Activated T-cell treated with anti-CD3 and anti-CD28 coated beads, Interleukin-2, amount 50 U/mL, for 72 hours (primary cell): ENCODE data around the gene MYCL. TPM values are rescaled to one million over a fixed set of nuclear protein-coding genes. Genes with fewer than 3 reads are reported as not detected.

ENCODE experiments used
- ATAC-seq, 2 donors: fragments of 150-1000 bp; cut with Tn5 transposase; replicated peaks in 1 of 2; 2 replicates each; pipeline ENCODE4 v1.10.0; 2021; ENCODE audit warnings: moderate library complexity in 2 of 2, mild to moderate bottlenecking in 1 of 2
- DNase-seq, 2 donors: peaks; one replicate each; pipeline ENCODE4 v3.0.0; 2021 to 2022; ENCODE audit warnings: mixed read lengths in 1 of 2
- H3K27ac Mint-ChIP-seq: one replicate; pipeline ENCODE4 v1.8.0; 2022; ENCODE audit warnings: mild to moderate bottlenecking, moderate library complexity, mixed read lengths
- H3K27me3 Mint-ChIP-seq: one replicate; pipeline ENCODE4 v1.8.0; 2022; ENCODE audit warnings: low read depth, mixed read lengths
- H3K36me3 Mint-ChIP-seq, 2 donors: one replicate each; pipeline ENCODE4 v1.8.0; 2022; ENCODE audit warnings: mixed read lengths in 2 of 2, mild to moderate bottlenecking in 1 of 2; ENCODE audit not compliant: insufficient read depth in 2 of 2
- H3K4me1 Mint-ChIP-seq: one replicate; pipeline ENCODE4 v1.8.0; 2022; ENCODE audit warnings: low read depth, mixed read lengths
- H3K4me3 Mint-ChIP-seq, 2 donors: one replicate each; pipeline ENCODE4 v1.8.0; 2022; ENCODE audit warnings: mild to moderate bottlenecking in 2 of 2, mixed read lengths in 2 of 2, moderate library complexity in 2 of 2
- H3K9me3 Mint-ChIP-seq, 2 donors: one replicate each; pipeline ENCODE4 v1.8.0; 2022; ENCODE audit warnings: mixed read lengths in 2 of 2
- total RNA-seq, 2 donors: library from RNA; stranded (reverse); gene quantifications; one replicate each; pipeline ENCODE4 v1.2.3, GENCODE V29; 2022

MYCL gene, protein sequence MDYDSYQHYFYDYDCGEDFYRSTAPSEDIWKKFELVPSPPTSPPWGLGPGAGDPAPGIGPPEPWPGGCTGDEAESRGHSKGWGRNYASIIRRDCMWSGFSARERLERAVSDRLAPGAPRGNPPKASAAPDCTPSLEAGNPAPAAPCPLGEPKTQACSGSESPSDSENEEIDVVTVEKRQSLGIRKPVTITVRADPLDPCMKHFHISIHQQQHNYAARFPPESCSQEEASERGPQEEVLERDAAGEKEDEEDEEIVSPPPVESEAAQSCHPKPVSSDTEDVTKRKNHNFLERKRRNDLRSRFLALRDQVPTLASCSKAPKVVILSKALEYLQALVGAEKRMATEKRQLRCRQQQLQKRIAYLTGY
- under 1 TPM; 0.30 to 0.70 TPM for total RNA-seq

DNA sequence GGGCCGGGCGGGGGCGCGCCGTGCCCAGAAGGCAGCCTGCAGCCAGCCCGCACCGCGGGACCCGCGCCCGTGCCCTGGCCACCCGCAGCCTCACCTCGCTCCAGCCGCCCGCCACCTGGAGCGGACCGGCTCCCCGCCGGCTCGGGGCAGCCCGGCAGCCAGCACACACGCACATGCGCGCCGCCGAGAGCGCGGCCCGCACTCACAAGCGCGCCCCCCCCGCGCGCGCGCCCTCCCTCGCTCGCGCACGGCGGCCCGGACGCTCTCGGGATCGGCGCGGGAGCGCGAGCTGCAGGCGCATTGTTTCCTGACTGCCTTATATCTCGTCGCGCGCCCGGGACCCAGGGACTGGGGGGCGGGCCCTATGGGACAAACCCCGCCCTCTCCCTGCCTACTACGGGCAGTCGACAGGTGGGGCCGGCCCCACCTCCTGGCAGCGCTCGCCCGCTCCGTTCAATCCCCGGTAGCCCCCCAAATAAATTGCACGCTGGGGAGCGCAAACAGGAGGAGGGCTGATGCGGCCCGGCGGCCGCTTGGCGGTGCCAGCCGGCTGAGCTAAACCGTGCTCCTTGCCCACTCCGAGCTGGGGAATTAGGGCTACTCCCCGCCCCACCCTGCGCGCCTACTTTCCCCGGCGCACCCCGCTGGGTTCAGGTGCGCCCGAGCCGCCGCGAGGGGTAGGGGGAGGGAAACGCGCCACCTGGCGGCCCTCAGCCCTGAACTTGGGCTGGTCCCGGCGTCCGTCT lies at the start of gene MYCL:
Gene MYCL, minus strand, starts transcription at position 204 of the 746 bp plus-strand sequence. CDS start 483 bp downstream, outside the sequence.
- Mint-ChIP-seq H3K4me3 (peak within 1 kb of the TSS; percentile 81 to 82), H3K36me3 (no peaks in the 10 kb centered on the region), H3K4me1 (peaks cover 10% of the 10 kb centered on the region), H3K27ac (no peak within 1 kb of the TSS), H3K9me3 (no peaks in the 10 kb centered on the region), H3K27me3 (peaks cover 82% of the 10 kb centered on the region)
- peak; percentile 85 for ATAC-seq
- DNase-seq: peak; percentile 81 to 82

DNA sequence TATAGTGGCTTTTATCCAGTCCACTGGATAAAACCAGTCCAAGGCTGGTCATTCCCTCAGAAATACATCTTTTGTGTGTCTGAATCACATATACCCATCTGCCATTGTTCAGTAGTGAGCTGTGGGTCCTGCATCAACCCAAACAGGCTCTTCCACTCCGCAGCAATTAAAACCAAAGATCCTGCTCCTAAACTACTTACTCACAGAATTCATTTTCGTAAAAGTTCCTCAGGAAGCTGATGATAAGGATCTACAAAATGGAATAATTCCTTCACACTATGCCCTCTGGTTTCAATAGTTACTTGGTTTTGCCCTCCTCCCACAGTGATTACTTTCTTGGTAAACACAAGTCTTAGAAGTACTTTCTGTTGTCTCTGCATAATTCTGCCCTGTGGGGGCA lies 48.2 kb upstream of the MYCL start:
- Mint-ChIP-seq H3K9me3 (no peaks in the 10 kb centered on the region), H3K27me3 (peaks cover 7% of the 10 kb centered on the region), H3K4me1 (peaks cover 9% of the 10 kb centered on the region), H3K4me3 (no peak overlapping the region), H3K27ac (no peak overlapping the region), H3K36me3 (no peaks in the 10 kb centered on the region)
- no peak for ATAC-seq
- no peak for DNase-seq

DNA sequence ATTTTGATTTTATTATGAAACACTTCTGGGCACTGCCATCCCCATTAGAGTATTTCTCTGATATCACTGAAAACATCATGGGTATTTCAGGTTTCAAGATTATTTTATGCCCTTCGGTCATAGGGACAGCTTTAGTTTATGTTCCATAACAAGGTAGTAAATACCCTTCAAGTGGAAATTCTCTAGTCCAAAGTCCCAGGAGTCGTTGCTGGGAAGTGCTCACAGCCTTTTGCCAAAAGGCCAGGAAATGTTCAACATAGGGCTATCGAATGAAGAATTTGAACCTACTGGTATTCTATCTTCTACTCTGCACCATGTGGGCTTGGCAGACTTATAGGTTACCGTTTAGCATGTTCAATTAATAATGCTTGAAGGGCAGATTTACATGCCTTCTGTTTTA lies 45.5 kb upstream of the MYCL start:
- ATAC-seq (no peak), DNase-seq (no peak)
- no peaks in the 10 kb centered on the region for H3K36me3 Mint-ChIP-seq
- H3K27me3 Mint-ChIP-seq: no peaks in the 10 kb centered on the region
- H3K9me3 Mint-ChIP-seq: no peaks in the 10 kb centered on the region
- H3K27ac Mint-ChIP-seq: no peak overlapping the region
- no peak overlapping the region for H3K4me3 Mint-ChIP-seq
- peaks cover 7% of the 10 kb centered on the region for H3K4me1 Mint-ChIP-seq

DNA sequence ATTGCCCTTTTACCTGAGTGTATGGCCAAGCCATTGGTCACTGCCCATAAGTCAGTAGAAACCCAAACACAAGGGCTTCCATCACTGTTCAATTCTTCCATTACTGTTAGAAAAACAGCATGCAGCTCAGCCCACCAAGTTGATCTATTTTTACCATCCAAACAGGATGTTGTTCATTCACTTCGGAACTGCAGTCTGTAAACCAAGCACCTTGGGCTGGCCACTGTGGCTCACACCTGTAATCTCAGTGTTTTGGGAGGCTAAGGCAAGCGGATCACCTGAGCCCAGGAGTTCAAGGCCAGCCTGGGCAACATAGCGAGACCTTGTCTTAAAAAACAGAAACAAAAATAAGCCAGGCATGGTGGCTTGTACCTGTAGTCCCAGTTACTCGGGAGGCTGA lies 44.5 kb upstream of the MYCL start:
- H3K4me3 Mint-ChIP-seq: no peak overlapping the region

DNA sequence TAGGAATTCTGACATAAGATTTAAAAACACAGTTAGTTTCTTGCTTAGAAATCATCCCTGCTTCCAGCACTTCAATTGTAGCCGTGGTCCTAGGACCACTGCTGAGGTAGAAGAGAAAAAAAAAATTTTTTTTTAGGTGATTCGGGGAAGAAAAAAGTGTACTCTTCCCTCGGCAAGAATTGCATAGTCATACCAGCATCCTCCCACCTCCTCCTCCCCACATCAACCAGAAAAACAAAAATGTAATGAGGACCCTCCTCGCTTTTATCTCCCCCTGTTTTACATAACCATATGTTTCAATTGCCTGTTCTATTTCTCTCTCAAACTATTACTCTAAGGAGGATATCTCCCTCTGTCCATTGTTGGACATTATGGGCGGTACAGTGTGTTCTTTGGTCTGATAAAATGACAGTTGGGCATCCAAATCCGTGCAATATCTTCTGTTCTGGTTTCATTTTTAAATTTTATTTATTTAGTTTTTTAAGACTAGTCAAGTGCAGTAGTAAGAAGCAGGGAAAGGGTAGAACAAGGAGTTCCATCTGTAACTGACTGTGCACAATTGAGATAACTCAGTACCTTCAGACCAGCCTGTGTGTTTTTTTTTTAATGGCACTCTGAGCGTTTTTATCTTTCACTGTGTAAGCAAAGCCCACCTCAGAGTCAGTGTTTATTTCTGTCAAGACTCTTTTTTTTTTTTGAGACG lies 42.8 kb upstream of the MYCL start:
- no peak for ATAC-seq
- H3K4me1 Mint-ChIP-seq: peaks cover 7% of the 10 kb centered on the region
- H3K9me3 Mint-ChIP-seq: no peaks in the 10 kb centered on the region
- H3K36me3 Mint-ChIP-seq: no peaks in the 10 kb centered on the region
- DNase-seq: no peak
- no peak overlapping the region for H3K27ac Mint-ChIP-seq
- H3K27me3 Mint-ChIP-seq: no peaks in the 10 kb centered on the region
- no peak overlapping the region for H3K4me3 Mint-ChIP-seq

More for the DNA sequence above, 44.5 kb upstream of the MYCL start:
- Mint-ChIP-seq H3K27me3 (no peaks in the 10 kb centered on the region), H3K36me3 (no peaks in the 10 kb centered on the region), H3K27ac (no peak overlapping the region), H3K9me3 (no peaks in the 10 kb centered on the region), H3K4me1 (peaks cover 7% of the 10 kb centered on the region)
- no peak for ATAC-seq
- no peak for DNase-seq

DNA sequence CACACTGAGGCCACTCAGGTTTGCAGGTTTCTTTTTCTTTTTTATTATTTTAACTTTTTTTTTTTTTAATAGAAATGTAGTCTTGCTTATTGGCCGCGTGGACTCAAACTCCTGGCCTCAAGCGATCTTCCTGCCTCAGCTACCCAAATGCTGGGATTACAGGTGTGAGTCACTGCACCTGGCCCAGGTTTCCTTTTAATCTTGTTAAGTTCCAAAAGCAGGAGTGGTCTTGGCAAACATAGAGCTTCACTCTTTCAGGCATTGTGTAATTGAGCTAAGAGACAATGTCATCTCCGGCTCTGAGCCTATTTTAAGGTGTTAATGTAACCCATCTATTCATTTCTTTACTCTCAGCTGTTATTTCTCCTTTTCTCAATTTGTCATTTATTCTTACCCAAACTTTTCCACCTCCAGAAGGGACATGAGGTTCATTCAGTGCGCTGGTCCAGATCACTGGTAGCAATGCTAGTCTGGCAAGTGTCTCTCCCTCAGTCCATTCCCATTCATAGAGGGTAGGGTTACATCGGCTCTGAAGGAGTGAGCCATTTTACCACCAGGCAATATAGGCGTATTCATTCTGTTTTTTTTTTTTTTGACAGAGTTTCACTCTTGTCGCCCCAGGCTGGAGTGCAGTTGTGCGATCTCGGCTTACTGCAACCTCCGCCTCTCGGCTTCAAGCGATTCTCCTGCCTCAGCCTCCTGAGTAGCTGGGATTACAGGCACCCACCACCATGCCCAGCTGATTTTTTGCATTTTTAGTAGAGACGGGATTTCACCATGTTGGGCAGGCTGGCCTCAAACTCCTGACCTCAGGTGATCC lies 42.0 kb upstream of the MYCL start:
- ATAC-seq: no peak
- Mint-ChIP-seq H3K9me3 (no peaks in the 10 kb centered on the region), H3K4me3 (no peak overlapping the region), H3K4me1 (peaks cover 7% of the 10 kb centered on the region), H3K27ac (no peak overlapping the region), H3K36me3 (no peaks in the 10 kb centered on the region), H3K27me3 (no peaks in the 10 kb centered on the region)
- DNase-seq: no peak

DNA sequence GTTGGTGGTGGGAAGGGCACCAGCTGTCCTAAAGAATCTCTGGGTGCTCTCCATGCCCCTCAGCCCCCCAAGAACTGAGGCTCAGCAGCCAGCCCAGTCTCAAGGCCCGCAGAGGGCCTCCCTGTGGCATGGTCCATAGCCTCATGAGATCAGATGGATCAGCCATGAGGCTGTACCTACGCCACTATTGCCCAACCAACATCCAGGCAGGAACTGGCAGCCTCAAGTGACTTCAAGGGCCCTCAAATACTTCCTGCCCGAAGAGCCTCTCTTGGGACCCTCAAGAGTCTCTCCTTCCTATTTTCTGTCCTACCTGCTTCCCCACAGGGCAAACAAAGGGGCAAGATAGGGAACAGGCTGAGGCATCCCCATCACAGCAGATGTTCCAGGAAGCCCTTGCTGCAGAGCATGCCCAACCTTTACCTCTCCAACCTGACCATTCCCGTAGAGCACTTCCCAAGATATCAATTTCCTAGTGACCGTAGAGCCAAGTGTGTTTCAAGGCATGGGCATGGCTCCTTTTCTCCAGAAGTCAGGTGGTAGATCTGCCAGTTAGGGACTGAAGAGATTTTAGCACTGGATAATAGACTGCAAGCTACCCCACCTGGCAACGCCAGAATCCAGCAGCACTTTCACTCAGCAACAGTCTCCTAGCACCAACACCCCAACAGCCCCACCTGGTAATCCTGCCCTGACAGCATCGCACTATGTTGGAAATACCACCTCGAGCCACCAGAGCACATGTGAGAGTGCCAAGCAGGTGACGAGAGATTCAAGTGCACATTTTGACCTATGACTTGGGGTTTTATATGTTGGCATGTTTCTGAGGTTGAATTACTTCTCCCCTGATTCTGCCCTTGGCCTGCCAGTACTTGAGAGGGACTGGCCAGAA lies 39.5 kb upstream of the MYCL start:
- DNase-seq: no peak
- no peaks in the 10 kb centered on the region for H3K9me3 Mint-ChIP-seq
- peaks cover 7% of the 10 kb centered on the region for H3K4me1 Mint-ChIP-seq
- no peaks in the 10 kb centered on the region for H3K36me3 Mint-ChIP-seq
- no peaks in the 10 kb centered on the region for H3K27me3 Mint-ChIP-seq
- no peak overlapping the region for H3K4me3 Mint-ChIP-seq
- no peak for ATAC-seq
- no peak overlapping the region for H3K27ac Mint-ChIP-seq

DNA sequence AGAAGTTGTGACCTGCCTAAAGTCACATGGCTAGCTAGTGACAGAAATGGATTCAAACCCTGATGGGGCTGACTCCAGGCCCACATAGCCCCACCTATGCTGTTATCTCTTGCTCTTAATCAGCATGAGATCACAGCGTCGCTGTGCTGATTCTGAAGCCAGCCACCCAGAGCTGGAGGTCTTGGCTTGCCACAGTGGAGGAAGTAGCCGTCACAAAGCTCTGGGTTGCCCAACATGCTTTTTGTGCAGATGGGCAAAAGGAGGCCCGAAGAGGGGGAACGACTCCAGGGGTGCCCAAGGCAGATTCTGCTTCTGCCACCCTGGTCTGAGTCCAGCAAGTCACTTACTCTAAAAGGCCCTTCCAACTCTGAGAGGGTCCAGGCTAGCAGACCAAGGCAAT lies 38.5 kb upstream of the MYCL start:
- ATAC-seq (no peak), DNase-seq (no peak)
- Mint-ChIP-seq H3K27ac (no peak overlapping the region), H3K4me1 (peaks cover 7% of the 10 kb centered on the region), H3K4me3 (no peak overlapping the region), H3K27me3 (no peaks in the 10 kb centered on the region), H3K9me3 (no peaks in the 10 kb centered on the region), H3K36me3 (no peaks in the 10 kb centered on the region)

DNA sequence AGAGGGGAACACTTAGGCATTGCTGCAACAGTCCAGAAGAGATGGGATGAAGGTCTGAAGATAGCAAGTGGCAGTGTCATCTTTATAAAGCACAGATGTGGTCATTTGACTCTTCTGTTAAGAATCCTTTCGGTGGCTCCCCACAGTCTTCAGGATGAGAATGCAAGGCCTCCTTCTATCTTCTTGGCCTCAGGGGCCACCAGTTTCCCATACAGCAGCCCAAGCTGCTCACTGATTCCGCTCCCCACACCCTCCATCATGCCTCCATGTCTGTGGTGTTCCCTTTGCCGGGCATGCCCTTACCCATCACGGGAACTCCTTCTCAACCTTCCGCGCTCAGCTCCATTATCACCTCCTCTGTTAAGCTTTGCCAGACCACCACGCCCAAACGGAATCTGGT lies 37.1 kb upstream of the MYCL start:
- ATAC-seq: no peak
- no peaks in the 10 kb centered on the region for H3K27me3 Mint-ChIP-seq

DNA sequence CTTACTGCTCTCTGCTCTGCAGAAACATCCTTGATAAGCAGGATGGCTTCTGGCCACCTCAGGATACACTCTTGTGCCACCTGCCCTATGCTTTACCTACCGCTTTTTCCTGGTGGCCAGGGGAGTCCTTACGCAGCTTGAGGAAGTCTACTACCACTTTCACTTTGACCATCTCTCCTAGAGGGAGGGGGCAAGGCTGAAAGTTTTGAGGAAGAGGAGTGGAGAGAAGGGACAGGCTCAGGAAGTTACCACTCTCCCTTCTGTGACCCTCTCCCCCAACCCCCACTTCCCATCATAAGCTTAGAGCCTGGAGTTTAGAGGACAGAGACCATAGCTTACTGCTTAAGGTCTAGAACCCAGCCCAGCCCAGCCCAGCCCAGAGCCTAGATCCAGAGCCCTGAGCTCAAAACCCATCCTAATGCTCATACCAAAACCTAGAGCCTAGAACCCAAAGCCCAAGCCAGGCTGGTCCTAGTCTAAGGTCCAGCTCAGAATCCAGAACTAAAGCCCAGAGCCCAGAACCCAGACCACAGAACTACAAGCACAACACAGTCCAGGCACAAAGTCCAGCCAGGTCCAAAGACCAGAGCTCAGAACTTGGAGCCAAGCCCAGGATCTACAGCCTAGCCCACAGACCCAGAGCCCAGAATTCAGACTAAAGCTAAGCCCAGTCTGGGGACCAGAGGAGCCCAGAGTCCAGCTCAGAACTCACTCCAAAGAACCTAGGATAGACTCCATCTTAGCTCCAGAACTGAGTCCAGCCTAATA lies 35.2 kb upstream of the MYCL start:
- Mint-ChIP-seq H3K27ac (no peak overlapping the region), H3K36me3 (no peaks in the 10 kb centered on the region), H3K4me1 (peaks cover 4% of the 10 kb centered on the region), H3K27me3 (no peaks in the 10 kb centered on the region), H3K9me3 (no peaks in the 10 kb centered on the region), H3K4me3 (no peak overlapping the region)
- DNase-seq: no peak
- ATAC-seq: no peak

More for the DNA sequence above, 37.1 kb upstream of the MYCL start:
- Mint-ChIP-seq H3K27ac (no peak overlapping the region), H3K4me1 (peaks cover 4% of the 10 kb centered on the region), H3K4me3 (no peak overlapping the region), H3K36me3 (no peaks in the 10 kb centered on the region), H3K9me3 (no peaks in the 10 kb centered on the region)
- DNase-seq: no peak
